GM23338 (cell line): ENCODE data around the gene HOXA5. TPM values are rescaled to one million over a fixed set of nuclear protein-coding genes. Genes with fewer than 3 reads are reported as not detected.

Experiments
- ATAC-seq: fragments of 200-7000 bp; cut with Tn5 transposase; 3 replicates; pipeline ENCODE4 v1.9.1; 2020
- DNase-seq: peaks from one replicate; pipeline ENCODE4 v3.0.0-alpha.2; 2015; ENCODE audit warnings: low spot score
- H2AFZ ChIP-seq: fragments of 200-600 bp; sonication (generic); 2 replicates; pipeline ENCODE4 v1.8.0; 2016; ENCODE audit warnings: antibody characterized with exemption, mild to moderate bottlenecking, moderate library complexity
- H3F3A ChIP-seq: fragments of 200-600 bp; sonication (generic); replicated peaks from 2 replicates; pipeline ENCODE4 v1.8.0; 2017; ENCODE audit warnings: antibody characterized with exemption, mixed run types, low read depth
- H3K27ac ChIP-seq: fragments of 200-600 bp; sonication (generic); 2 replicates; pipeline ENCODE4 v1.6.1; 2016; ENCODE audit warnings: low read depth
- H3K27me3 ChIP-seq: fragments of 200-600 bp; sonication (generic); 2 replicates; pipeline ENCODE4 v1.8.0; 2016; ENCODE audit warnings: mild to moderate bottlenecking, mixed run types, moderate library complexity; ENCODE audit not compliant: insufficient read depth
- H3K36me3 ChIP-seq: fragments of 200-600 bp; sonication (generic); 2 replicates; pipeline ENCODE4 v1.8.0; 2016; ENCODE audit warnings: mild to moderate bottlenecking; ENCODE audit not compliant: insufficient read depth
- H3K4me1 ChIP-seq: fragments of 200-600 bp; sonication (generic); 2 replicates; pipeline ENCODE4 v1.8.0; 2016; ENCODE audit warnings: mild to moderate bottlenecking, moderate library complexity; ENCODE audit not compliant: insufficient read depth
- H3K4me2 ChIP-seq: fragments of 200-600 bp; sonication (generic); 2 replicates; pipeline ENCODE4 v1.7.1; 2017; ENCODE audit warnings: mixed run types
- H3K4me3 ChIP-seq: fragments of 200-600 bp; sonication (generic); 2 replicates; pipeline ENCODE4 v1.6.1; 2016; ENCODE audit warnings: mixed run types
- H3K79me2 ChIP-seq: fragments of 200-600 bp; sonication (generic); replicated peaks from 2 replicates; pipeline ENCODE4 v1.8.0; 2017; ENCODE audit warnings: mild to moderate bottlenecking; ENCODE audit not compliant: insufficient read depth
- H3K9me2 ChIP-seq: fragments of 200-600 bp; sonication (generic); 2 replicates; pipeline ENCODE4 v1.8.0; 2017; ENCODE audit not compliant: insufficient read depth
- H4K20me1 ChIP-seq: fragments of 200-600 bp; sonication (generic); replicated peaks from 2 replicates; pipeline ENCODE4 v1.8.0; 2017; ENCODE audit warnings: mild to moderate bottlenecking; ENCODE audit not compliant: insufficient read depth
- H3K27ac Mint-ChIP-seq: 2 replicates; pipeline ENCODE4 v1.8.0; 2020; ENCODE audit warnings: inconsistent platforms, mild to moderate bottlenecking, moderate library complexity, mixed read lengths
- H3K27me3 Mint-ChIP-seq: 3 replicates; pipeline ENCODE4 v1.8.0; 2022; ENCODE audit warnings: low read depth, mild to moderate bottlenecking, moderate library complexity, mixed read lengths, inconsistent platforms; ENCODE audit not compliant: insufficient read depth, poor library complexity
- H3K36me3 Mint-ChIP-seq: 3 replicates; pipeline ENCODE4 v1.8.0; 2021; ENCODE audit warnings: low read depth, mild to moderate bottlenecking, inconsistent platforms, moderate library complexity, mixed read lengths
- H3K4me1 Mint-ChIP-seq: 3 replicates; pipeline ENCODE4 v1.8.0; 2020; ENCODE audit warnings: mild to moderate bottlenecking, inconsistent platforms, mixed read lengths
- H3K4me3 Mint-ChIP-seq: 3 replicates; pipeline ENCODE4 v1.8.0; 2021; ENCODE audit warnings: moderate library complexity, mild to moderate bottlenecking, inconsistent platforms, mixed read lengths
- H3K9me3 Mint-ChIP-seq: 3 replicates; pipeline ENCODE4 v1.8.0; 2020; ENCODE audit warnings: moderate library complexity, mild to moderate bottlenecking, inconsistent platforms, mixed read lengths
- CREB1 ChIP-seq: fragments of 250-450 bp; sonication (Bioruptor Pico); IDR thresholded peaks from 2 replicates; pipeline ENCODE4 v1.5.0; 2020; ENCODE audit warnings: low read depth, mild to moderate bottlenecking, moderate library complexity
- ETS1 ChIP-seq: IDR thresholded peaks from 2 replicates; pipeline ENCODE4 v1.6.1; 2016; ENCODE audit warnings: antibody characterized with exemption
- EZH2 ChIP-seq: fragments of 200-600 bp; sonication (generic); IDR thresholded peaks from one replicate; pipeline ENCODE4 v1.8.0; 2017; ENCODE audit warnings: antibody characterized with exemption, mild to moderate bottlenecking, low read depth; ENCODE audit not compliant: unreplicated experiment
- EZH2phosphoT487 ChIP-seq: fragments of 200-600 bp; sonication (generic); IDR thresholded peaks from one replicate; pipeline ENCODE4 v1.8.1; 2018; ENCODE audit warnings: antibody characterized with exemption; ENCODE audit not compliant: unreplicated experiment
- JUNB ChIP-seq: IDR thresholded peaks from one replicate; pipeline ENCODE4 v1.6.1; 2016; ENCODE audit warnings: antibody characterized with exemption; ENCODE audit not compliant: unreplicated experiment
- POLR2AphosphoS5 ChIP-seq: IDR thresholded peaks from 2 replicates; pipeline ENCODE4 v1.6.1; 2016; ENCODE audit warnings: antibody characterized with exemption, low read depth
- REST ChIP-seq: IDR thresholded peaks from one replicate; pipeline ENCODE4 v1.6.1; 2018; ENCODE audit warnings: antibody characterized with exemption; ENCODE audit not compliant: unreplicated experiment
- STAT1 ChIP-seq: IDR thresholded peaks from one replicate; pipeline ENCODE4 v1.6.1; 2016; ENCODE audit warnings: antibody characterized with exemption; ENCODE audit not compliant: unreplicated experiment
- ZNF114 ChIP-seq: fragments of 250-450 bp; sonication (Bioruptor Pico); IDR thresholded peaks from 2 replicates; pipeline ENCODE4 v1.5.0; 2020; ENCODE audit warnings: mild to moderate bottlenecking, moderate library complexity
- ZNF331 ChIP-seq: fragments of 250-450 bp; sonication (Bioruptor Pico); IDR thresholded peaks from 2 replicates; pipeline ENCODE4 v1.5.0; 2020; ENCODE audit warnings: low read depth, mild to moderate bottlenecking, moderate library complexity
- polyA plus RNA-seq: library from polyadenylated mRNA; unstranded; fragments of >200 nt; fragmentation: Nextera tagmentation; extraction: Ambion mirVana; gene quantifications from 2 replicates; pipeline ENCODE4 v1.2.1, GENCODE V29; 2016
- total RNA-seq: library from RNA; depleted of rRNA; stranded (reverse); fragments of >200 nt; shearing (Covaris generic); gene quantifications from 2 replicates; pipeline ENCODE4 v1.2.3, GENCODE V29; 2014

The HOXA5 gene
- total and polyA plus RNA-seq, 2 experiments from 2014 or later: not detected

GRCh38 chr7:27128776-27129728, 14.4 kb downstream of the HOXA5 start:
- no peak; the same call in 2 of the 3 replicates for ATAC-seq
- Mint-ChIP-seq H3K27ac (no peak overlapping the region), H3K27me3 (peaks cover 96% of the 10 kb centered on the region), H3K4me1 (peaks cover 6% of the 10 kb centered on the region), H3K36me3 (no peaks in the 10 kb centered on the region), H3K9me3 (no peaks in the 10 kb centered on the region; the same call in 2 of the 3 replicates), H3K4me3 (peak overlapping the region; percentile 25; the same call in 1 of the 3 replicates)
- Histone ChIP-seq H3K27ac (no peak overlapping the region), H3K79me2 (no peaks in the 10 kb centered on the region), H3F3A (peaks cover 51% of the 10 kb centered on the region), H3K9me2 (no peaks in the 10 kb centered on the region), H3K4me1 (peaks cover 15% of the 10 kb centered on the region; the same call in 1 of the 2 replicates), H3K27me3 (peaks cover 100% of the 10 kb centered on the region), H3K36me3 (no peaks in the 10 kb centered on the region), H3K4me2 (no peak overlapping the region), H4K20me1 (peaks cover 65% of the 10 kb centered on the region), H3K4me3 (no peak overlapping the region), H2AFZ (no peak overlapping the region)
- DNase-seq: no peak
- TF ChIP-seq CREB1 (CRISPR knock-in tag) (no peak), ZNF114 (CRISPR knock-in tag) (no peak), EZH2 (peak; percentile 98), ETS1 (no peak), POLR2AphosphoS5 (no peak), JUNB (no peak), REST (no peak), STAT1 (no peak), EZH2phosphoT487 (peak; percentile 68)

GRCh38 chr7:27128034-27128433, 15.4 kb downstream of the HOXA5 start:
- Mint-ChIP-seq H3K4me1 (peaks cover 16% of the 10 kb centered on the region), H3K27ac (no peak overlapping the region), H3K4me3 (no peak overlapping the region), H3K27me3 (peaks cover 96% of the 10 kb centered on the region), H3K36me3 (no peaks in the 10 kb centered on the region), H3K9me3 (peaks cover 2% of the 10 kb centered on the region; the same call in 1 of the 3 replicates)
- Histone ChIP-seq H4K20me1 (peaks cover 62% of the 10 kb centered on the region), H3K36me3 (no peaks in the 10 kb centered on the region), H2AFZ (no peak overlapping the region), H3K4me2 (no peak overlapping the region), H3K9me2 (no peaks in the 10 kb centered on the region), H3K79me2 (no peaks in the 10 kb centered on the region), H3K4me3 (no peak overlapping the region), H3K27ac (no peak overlapping the region), H3K27me3 (peaks cover 100% of the 10 kb centered on the region), H3K4me1 (peaks cover 15% of the 10 kb centered on the region; the same call in 1 of the 2 replicates), H3F3A (peaks cover 47% of the 10 kb centered on the region)
- DNase-seq (no peak), ATAC-seq (no peak)
- TF ChIP-seq EZH2phosphoT487 (peak; percentile 20), CREB1 (CRISPR knock-in tag) (no peak), ETS1 (no peak), JUNB (no peak), ZNF331 (CRISPR knock-in tag) (no peak), EZH2 (peak; percentile 62)
